GM21381 (cell line): ENCODE data around the gene SPHK2.
"Not testable (repeated sequence)": the region's sequence is repeated elsewhere in the genome, so short reads cannot be mapped to it uniquely, and the experiment has no call there.

Experiments
- ATAC-seq: cut with Tn5 transposase; IDR thresholded peaks from one replicate; pipeline ENCODE4 v1.9.1; 2021; ENCODE audit warnings: mild to moderate bottlenecking, moderate library complexity; ENCODE audit not compliant: unreplicated experiment

Gene SPHK2

GRCh38 chr19:48623556-48624066 lies 4.3 kb downstream of the SPHK2 start:
- ATAC-seq = no peak

- ATAC-seq = peak; percentile 54
Measured at GRCh38 chr19:48624067-48624594, 4.8 kb downstream of the SPHK2 start.

DNA sequence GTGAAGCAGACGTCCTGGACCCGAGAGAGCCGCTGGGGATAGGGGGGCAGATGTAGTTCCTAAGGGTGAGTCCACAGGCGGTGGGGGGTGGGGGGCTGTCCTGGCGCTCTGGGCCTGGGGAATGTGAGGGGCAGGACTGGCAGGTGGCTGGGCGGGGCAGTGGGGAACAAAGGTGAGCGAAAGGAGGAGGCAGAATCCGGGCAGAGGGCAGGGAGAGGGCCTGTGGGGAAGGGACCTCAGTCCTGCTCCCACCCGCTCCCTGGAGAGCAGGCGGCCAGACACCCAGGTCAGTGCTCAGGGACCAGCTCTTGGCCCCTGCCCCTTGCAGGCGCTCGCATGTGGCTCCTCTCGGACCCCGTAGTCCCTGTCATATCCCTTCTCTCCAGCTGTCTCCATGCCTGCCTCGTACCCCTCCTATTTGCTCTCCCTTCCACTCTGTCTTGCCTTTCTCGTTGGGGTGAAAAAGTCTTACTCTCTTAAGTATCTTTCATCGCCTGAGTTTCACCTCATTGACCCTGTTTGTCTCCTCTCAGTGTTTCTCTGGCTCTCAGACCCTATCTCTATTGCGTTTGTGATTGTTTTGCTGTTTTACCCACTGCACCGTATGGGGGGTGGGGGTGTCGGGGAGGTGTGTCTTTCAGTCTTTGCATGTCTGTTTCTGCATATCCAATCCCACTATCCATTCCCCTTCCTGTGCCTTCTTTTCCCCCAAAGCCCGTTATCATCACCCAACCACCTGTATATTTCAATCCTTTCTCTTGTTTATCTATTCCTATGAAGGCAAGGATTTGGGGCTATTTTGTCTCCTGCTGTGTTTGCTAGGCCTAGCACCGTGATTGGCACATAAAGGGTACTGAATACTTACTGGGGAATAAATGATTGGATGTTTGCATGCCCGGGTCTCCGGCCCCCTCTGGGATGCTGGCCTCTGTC lies 5.8 kb downstream of the SPHK2 start:
- ATAC-seq = no peak

- no peak for ATAC-seq
Measured at GRCh38 chr19:48625891-48626327, 6.6 kb downstream of the SPHK2 start.

- no peak for ATAC-seq
Measured at GRCh38 chr19:48627201-48627864, 8.0 kb downstream of the SPHK2 start.

DNA sequence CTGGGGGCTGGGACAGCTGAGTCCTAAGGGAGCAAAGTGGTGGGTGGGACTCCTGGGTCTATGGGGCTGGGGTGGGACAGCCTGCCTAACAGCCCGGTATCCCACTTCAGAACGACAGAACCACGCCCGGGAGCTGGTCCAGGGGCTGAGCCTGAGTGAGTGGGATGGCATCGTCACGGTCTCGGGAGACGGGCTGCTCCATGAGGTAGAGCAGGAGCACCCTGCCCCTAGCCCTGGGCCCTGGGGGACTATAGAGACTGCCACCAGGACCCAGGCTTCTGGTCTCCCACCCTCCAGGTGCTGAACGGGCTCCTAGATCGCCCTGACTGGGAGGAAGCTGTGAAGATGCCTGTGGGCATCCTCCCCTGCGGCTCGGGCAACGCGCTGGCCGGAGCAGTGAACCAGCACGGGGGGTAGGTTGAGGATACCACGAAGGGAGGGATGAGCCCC lies 8.6 kb downstream of the SPHK2 start:
- ATAC-seq = no peak

DNA sequence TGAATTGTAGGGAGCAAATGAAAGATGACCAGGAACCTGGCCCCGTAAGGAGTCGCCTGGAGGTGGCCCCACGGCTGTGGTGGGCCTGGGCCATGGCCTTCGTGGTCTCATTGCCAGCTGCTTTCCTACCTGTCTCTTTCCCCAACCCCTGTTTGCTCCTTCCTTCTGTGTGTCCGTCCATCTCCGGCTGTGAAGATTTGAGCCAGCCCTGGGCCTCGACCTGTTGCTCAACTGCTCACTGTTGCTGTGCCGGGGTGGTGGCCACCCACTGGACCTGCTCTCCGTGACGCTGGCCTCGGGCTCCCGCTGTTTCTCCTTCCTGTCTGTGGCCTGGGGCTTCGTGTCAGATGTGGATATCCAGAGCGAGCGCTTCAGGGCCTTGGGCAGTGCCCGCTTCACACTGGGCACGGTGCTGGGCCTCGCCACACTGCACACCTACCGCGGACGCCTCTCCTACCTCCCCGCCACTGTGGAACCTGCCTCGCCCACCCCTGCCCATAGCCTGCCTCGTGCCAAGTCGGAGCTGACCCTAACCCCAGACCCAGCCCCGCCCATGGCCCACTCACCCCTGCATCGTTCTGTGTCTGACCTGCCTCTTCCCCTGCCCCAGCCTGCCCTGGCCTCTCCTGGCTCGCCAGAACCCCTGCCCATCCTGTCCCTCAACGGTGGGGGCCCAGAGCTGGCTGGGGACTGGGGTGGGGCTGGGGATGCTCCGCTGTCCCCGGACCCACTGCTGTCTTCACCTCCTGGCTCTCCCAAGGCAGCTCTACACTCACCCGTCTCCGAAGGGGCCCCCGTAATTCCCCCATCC lies 9.4 kb downstream of the SPHK2 start:
- no peak for ATAC-seq

GRCh38 chr19:48629297-48629598 lies 9.9 kb downstream of the SPHK2 start:
- ATAC-seq = no peak

- no peak for ATAC-seq
Measured at GRCh38 chr19:48629599-48630295, 10.4 kb downstream of the SPHK2 start.

DNA sequence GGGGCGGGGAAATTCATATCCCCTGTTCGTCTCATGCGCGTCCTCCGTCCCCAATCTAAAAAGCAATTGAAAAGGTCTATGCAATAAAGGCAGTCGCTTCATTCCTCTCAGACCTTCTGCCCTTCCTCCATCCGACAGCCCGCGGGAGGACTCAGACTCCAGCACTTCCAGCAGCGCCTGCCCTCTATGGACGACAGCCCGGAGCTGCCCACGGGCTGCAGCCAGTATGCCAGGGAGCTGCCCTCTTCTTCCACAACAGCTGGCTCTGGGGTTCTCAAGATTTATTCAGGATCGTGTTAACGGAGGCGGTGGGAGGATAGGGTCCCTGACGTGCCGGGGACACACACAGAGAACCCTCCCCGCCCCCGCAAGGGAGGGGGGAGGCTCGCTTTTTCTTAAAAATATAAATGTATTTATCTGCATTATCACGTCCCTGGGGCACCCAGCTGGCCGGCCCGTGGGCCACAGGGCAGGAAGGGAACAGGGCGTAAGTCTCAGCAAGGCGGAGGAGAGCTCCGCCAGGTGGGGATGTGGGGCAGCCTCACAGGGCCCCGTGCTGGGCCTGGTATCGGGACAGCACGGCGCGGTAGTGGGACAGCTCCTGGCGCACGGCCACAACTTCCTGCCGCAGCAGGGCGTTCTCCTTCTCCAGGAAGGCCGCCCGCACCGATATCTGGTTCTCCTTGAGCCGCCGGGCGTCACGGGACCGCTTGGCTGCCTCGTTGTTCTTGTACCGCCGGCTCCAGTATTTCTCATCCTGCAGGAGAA lies 11.2 kb downstream of the SPHK2 start:
- no peak for ATAC-seq

DNA sequence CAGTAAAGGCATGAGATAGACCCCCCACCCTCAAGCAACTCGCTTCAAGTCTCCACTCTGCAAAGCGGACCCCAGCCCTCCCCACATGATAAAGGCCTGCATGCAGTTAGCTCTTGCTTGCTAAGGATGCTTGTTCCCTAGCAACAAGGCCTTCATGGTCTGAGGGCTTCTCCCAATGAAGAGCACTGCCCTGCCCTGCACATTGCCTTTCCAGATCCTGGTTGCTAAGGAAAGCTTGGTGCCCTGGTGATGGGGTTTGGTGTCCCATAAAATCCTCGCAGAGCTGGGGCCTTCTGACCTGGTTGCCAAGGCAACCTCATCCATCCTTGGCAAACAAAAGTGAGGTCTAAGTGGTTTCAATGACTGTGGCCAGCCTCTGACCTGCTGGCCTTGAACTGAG lies 11.9 kb downstream of the SPHK2 start:
- ATAC-seq = no peak

- ATAC-seq = not testable (repeated sequence)
Measured at GRCh38 chr19:48632286-48632685, 13.0 kb downstream of the SPHK2 start.

GRCh38 chr19:48632692-48633147 lies 13.4 kb downstream of the SPHK2 start:
- no peak for ATAC-seq

DNA sequence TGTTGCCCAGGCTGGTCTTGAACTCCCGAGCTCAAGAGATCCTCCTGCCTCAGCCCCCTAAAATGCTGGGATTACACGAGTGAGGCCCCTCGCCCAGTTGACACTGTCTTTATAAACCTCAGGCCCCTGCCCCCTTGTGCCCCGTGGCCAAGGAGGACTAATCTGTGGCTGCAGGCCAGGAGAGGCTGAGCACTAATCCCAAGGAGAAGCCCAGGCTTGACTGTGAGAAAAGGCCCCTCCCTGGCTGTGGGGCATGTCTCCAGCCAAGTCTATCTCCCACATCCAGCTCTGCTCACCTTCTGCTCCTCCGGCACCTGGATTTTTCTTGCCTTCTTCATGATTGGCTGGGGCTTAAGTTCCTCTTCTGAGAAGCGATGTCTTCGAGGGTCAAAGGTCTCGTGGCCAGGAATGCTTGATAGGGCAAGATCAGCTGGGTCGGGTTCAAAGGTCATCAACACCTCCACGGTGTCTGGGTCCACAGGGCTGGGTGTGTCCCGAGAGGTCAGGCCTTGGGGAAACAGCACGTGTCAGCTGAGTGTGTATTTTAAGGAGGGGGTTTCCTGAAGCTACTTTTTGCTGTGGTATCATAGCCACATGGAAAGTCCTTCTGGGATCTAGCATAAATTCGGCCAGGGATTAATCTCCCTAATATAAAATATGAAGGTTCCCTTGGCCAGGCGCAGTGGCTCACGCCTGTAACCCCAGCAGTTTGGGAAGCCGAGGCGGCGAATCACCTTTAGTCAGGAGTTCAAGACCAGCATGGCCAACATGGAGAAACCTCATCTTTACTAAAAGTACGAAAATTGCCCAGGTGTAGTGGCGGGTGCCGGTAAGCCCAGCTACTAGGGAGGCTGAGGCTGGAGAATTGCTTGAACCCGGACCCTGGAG lies 14.1 kb downstream of the SPHK2 start:
- no peak for ATAC-seq

GRCh38 chr19:48634036-48634342 lies 14.7 kb downstream of the SPHK2 start:
- ATAC-seq = no peak

DNA sequence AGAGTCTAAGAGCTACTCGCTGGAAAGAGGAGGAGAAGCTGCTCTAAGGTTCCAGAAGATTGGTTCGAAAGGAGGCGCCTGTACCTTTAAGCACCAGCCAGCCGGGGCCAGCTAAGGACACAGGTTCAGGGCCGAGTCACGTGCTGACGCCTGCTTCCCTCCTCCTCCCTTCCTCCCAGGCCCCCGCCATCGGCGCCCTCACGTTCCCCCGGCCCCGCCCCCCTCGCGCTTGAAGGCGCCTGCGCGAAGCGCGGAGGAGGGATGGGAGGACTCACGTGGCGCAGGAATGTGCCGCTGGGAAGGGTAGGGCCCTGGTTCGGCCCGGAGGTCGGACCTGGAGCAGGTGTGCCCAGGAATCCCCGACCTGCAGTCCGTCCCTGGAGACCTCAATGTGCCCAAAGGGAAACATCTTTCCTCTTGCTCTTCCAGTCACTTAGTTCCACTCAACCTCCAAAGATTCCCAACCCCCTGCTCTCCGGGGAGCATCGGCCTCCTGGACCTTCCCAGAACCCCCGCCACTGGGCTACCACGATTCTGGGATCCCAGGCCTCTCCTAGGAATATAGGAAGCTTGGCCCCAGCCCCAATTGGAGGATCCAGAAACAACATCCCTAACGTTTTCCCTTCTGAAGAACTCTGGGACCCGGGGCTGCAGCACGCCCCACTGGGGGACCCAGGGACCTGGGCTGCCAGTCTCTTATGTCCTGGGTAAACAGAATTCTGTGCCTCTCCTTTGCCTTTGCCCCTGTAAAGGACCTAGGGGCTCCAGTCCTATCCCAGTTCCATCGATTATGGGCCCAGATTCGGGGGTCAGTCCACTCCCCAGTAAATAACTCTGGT lies 15.3 kb downstream of the SPHK2 start:
- ATAC-seq = peak; percentile 36

DNA sequence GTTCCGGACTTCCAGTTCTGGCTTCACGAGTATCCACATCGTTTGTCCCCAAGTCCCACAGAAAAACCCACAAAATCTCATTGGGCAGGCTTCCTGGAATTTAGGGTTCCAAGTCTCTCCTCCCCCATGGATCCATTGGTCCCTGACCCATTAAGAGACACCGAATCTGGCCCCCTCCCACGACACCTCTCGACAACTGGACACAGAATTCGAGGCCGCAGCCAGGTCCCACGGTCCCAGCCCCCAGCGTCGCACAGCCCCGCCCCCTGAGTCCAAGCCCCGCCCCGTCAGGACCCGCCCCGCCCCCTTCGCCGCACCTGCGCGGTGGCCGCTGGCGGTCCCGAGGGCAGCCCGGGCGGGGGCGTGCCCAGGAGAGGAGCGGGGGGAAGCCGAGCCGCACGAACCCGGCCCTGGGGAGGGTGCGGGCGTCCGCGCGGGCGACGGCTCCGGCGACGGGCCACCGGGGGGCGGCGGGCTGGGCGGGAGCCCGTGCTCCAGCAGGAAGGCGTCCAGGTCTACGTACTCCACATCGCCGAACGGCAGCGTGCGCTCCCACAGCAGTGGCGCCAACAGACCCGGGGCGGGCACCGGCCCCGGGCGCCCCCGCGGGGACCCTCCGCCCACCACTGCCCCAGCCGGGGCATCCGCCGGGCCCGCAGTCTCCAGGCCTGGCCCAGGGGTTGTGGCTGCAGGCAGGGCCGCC lies 16.1 kb downstream of the SPHK2 start:
- ATAC-seq = no peak
